GM12873 (cell line): ENCODE data around the gene ENOX1.

Experiments
- CTCF ChIP-seq: IDR thresholded peaks from 2 replicates; pipeline ENCODE4 v1.5.1; 2012; ENCODE audit warnings: low read depth, mild to moderate bottlenecking, moderate library complexity, low read length, control low read depth; ENCODE audit not compliant: insufficient read depth; ENCODE audit errors: missing control alignments

ENOX1 gene

GRCh38 chr13:43284162-43284561 is 502.6 kb downstream of the ENOX1 start:
- TF ChIP-seq CTCF: no peak

GRCh38 chr13:43279696-43280095 is 507.1 kb downstream of the ENOX1 start:
- no peak for TF ChIP-seq CTCF

- TF ChIP-seq CTCF: no peak
Measured at GRCh38 chr13:43278127-43278526, 508.6 kb downstream of the ENOX1 start.

- TF ChIP-seq CTCF: no peak
Measured at GRCh38 chr13:43277142-43277541, 509.6 kb downstream of the ENOX1 start.

- no peak for TF ChIP-seq CTCF
Measured at GRCh38 chr13:43274881-43275280, 511.9 kb downstream of the ENOX1 start.

GRCh38 chr13:43273362-43273761 is 513.4 kb downstream of the ENOX1 start:
- no peak for TF ChIP-seq CTCF

- TF ChIP-seq CTCF: no peak
Measured at GRCh38 chr13:43272851-43273250, 513.9 kb downstream of the ENOX1 start.
